Thyroid gland (tissue), 4 donors: ENCODE data around the gene SLC25A18.

Experiments
- CTCF ChIP-seq, 6 experiments: fragments of 200-600 bp in 3 of 6; fragments of 450-650 bp in 3 of 6; sonication (generic) in 3 of 6; IDR thresholded peaks; one replicate each; pipeline ENCODE4 v1.5.1; 2016 to 2019; ENCODE audit warnings: antibody characterized with exemption in 6 of 6, mild to moderate bottlenecking in 2 of 6, inconsistent platforms in 1 of 6, moderate library complexity in 1 of 6
- POLR2A ChIP-seq, 2 donors: fragments of 450-650 bp; IDR thresholded peaks; one replicate each; pipeline ENCODE4 v1.6.1; 2017; ENCODE audit warnings: antibody characterized with exemption in 2 of 2, mild to moderate bottlenecking in 2 of 2, moderate library complexity in 1 of 2

- TF ChIP-seq CTCF (IDR thresholded peaks at IDR 0.05) (no peak), POLR2A (IDR thresholded peaks at IDR 0.05) (no peak)
Observed at GRCh38 chr22:17634696-17635095, 71.4 kb downstream of the SLC25A18 start.
